ENCODE measurements around the gene CD164. TPM values are rescaled to one million over a fixed set of nuclear protein-coding genes. Genes with fewer than 3 reads are reported as not detected.

CD164 gene
- total and polyA plus RNA-seq, 4 donors, result 131 to 300 (median 206) TPM

DNA sequence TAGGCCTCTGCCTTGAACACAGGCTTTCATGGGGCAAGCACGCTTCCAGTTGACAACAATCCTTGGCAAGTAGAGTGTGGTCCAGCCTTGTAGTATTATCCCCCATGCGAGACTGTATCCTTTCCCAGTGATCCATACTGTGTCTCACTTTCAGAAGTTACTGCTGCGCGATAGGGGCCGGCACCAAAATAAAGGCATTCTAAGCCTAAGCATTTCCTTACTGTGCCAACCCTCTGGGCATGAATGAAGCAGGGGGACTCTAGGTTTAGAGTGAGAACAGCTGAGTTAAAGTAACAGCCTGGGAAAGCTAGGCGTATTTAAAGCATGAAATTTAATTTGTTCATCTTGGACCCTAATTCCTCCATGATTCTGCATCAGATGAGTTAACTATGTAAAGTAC lies 39.4 kb downstream of the CD164 start:
- ATAC-seq (ENCODE audit: insufficient read depth, low FRiP score) (no peak), DNase-seq (no peak)
- no peaks in the 10 kb centered on the region for H3K27me3 ChIP-seq (ENCODE audit: control insufficient read depth in 3 of 3, insufficient read depth in 3 of 3, low read length in 2 of 3)
- H3K27ac ChIP-seq (ENCODE audit: low read depth in 1 of 2, low read length in 1 of 2), result no peak overlapping the region
- peaks cover 0 to 4% (median 0%) of the 10 kb centered on the region in 5 donors for H3K4me1 ChIP-seq (ENCODE audit: control insufficient read depth in 5 of 5, insufficient read depth in 5 of 5, low read length in 5 of 5)
- TF ChIP-seq, protein P1, sequence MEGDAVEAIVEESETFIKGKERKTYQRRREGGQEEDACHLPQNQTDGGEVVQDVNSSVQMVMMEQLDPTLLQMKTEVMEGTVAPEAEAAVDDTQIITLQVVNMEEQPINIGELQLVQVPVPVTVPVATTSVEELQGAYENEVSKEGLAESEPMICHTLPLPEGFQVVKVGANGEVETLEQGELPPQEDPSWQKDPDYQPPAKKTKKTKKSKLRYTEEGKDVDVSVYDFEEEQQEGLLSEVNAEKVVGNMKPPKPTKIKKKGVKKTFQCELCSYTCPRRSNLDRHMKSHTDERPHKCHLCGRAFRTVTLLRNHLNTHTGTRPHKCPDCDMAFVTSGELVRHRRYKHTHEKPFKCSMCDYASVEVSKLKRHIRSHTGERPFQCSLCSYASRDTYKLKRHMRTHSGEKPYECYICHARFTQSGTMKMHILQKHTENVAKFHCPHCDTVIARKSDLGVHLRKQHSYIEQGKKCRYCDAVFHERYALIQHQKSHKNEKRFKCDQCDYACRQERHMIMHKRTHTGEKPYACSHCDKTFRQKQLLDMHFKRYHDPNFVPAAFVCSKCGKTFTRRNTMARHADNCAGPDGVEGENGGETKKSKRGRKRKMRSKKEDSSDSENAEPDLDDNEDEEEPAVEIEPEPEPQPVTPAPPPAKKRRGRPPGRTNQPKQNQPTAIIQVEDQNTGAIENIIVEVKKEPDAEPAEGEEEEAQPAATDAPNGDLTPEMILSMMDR (IDR thresholded peaks at IDR 0.05; ENCODE audit: control extremely low read depth, extremely low read depth), result no peak
- no peaks in the 10 kb centered on the region for H3K9me3 ChIP-seq (ENCODE audit: control insufficient read depth in 4 of 4, insufficient read depth in 3 of 4, low read length in 3 of 4)
- H3K4me3 ChIP-seq, result no peak overlapping the region
- H3K9ac ChIP-seq (ENCODE audit: insufficient read depth in 1 of 2, low read length in 2 of 2), result no peak overlapping the region
- WGBS, 2 donors, result 97 to 98% methylated on average over 6 of the region's 6 CpGs
- H3K36me3 ChIP-seq (ENCODE audit: control insufficient read depth in 4 of 4, insufficient read depth in 4 of 4, low read length in 4 of 4), result no peaks in the 10 kb centered on the region

DNA sequence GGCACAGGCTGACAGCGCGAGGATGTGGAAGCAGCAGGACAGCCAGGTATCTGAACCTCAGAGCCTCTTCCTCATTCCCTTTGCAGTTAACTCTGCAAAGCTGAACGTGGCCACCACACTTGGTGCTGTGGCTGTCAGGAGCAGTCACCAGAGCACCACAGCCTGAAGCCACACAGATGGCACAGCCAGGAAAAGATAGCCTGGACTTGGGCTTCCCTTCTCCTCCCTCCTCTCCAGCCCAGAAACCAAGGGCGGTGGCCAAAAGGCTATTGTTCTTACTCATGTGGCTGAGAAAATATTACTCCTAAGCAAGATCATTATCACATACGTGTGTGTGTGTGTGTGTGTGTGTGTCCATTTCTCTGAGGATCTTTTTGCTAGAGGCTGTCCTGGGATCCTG lies 39.8 kb downstream of the CD164 start:
- 63 to 75% methylated on average over 5 of the region's 5 CpGs for WGBS, 2 donors
- no peaks in the 10 kb centered on the region for H3K27me3 ChIP-seq (ENCODE audit: control insufficient read depth in 3 of 3, insufficient read depth in 3 of 3, low read length in 2 of 3)
- no peak for ATAC-seq (ENCODE audit: insufficient read depth, low FRiP score)
- no peak overlapping the region for H3K27ac ChIP-seq (ENCODE audit: low read depth in 1 of 2, low read length in 1 of 2)
- DNase-seq, result no peak
- TF ChIP-seq, protein P1 (IDR thresholded peaks at IDR 0.05; ENCODE audit: control extremely low read depth, extremely low read depth), result no peak
- H3K9me3 ChIP-seq (ENCODE audit: control insufficient read depth in 4 of 4, insufficient read depth in 3 of 4, low read length in 3 of 4), result no peaks in the 10 kb centered on the region
- H3K9ac ChIP-seq (ENCODE audit: insufficient read depth in 1 of 2, low read length in 2 of 2), result no peak overlapping the region
- no peaks in the 10 kb centered on the region for H3K36me3 ChIP-seq (ENCODE audit: control insufficient read depth in 4 of 4, insufficient read depth in 4 of 4, low read length in 4 of 4)
- no peak overlapping the region for H3K4me3 ChIP-seq
- H3K4me1 ChIP-seq (ENCODE audit: control insufficient read depth in 5 of 5, insufficient read depth in 5 of 5, low read length in 5 of 5), result peaks cover 0 to 4% (median 0%) of the 10 kb centered on the region in 5 donors

DNA sequence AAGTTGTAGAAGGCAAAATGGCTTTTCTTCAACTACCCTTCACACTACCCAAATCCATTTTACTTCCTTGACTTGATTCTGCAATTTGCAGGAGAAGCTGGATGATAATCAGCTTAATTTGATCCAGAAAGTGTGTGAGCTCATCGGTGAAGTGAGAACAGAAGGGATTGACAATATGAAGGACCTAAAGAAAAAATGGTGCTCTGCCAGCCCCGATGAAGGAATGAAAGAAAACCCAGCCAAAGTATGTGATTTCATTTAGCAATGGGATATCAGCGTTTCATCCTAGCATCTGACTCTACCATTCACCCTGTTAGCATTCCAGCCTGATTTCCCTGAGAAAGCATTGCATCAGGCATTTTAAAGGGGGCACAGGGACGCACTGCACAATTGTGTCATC lies 41.5 kb downstream of the CD164 start:
- DNase-seq, result no peak

More for the DNA sequence above, 41.5 kb downstream of the CD164 start:
- TF ChIP-seq, protein P1 (IDR thresholded peaks at IDR 0.05; ENCODE audit: control extremely low read depth, extremely low read depth), result no peak
- no peak overlapping the region for H3K9ac ChIP-seq (ENCODE audit: insufficient read depth in 1 of 2, low read length in 2 of 2)
- no peak for ATAC-seq (ENCODE audit: insufficient read depth, low FRiP score)
- H3K27me3 ChIP-seq (ENCODE audit: control insufficient read depth in 3 of 3, insufficient read depth in 3 of 3, low read length in 2 of 3), result no peaks in the 10 kb centered on the region
- no peaks in the 10 kb centered on the region for H3K36me3 ChIP-seq (ENCODE audit: control insufficient read depth in 4 of 4, insufficient read depth in 4 of 4, low read length in 4 of 4)
- H3K9me3 ChIP-seq (ENCODE audit: control insufficient read depth in 4 of 4, insufficient read depth in 3 of 4, low read length in 3 of 4), result no peaks in the 10 kb centered on the region
- H3K4me3 ChIP-seq, result no peak overlapping the region
- WGBS, 2 donors, result 93 to 97% methylated on average over 4 of the region's 4 CpGs
- H3K4me1 ChIP-seq (ENCODE audit: control insufficient read depth in 5 of 5, insufficient read depth in 5 of 5, low read length in 5 of 5), result peaks cover 0 to 5% (median 0%) of the 10 kb centered on the region in 5 donors
- H3K27ac ChIP-seq (ENCODE audit: low read depth in 1 of 2, low read length in 1 of 2), result no peak overlapping the region

Measured in lung (tissue), 12 donors.